Measurements from ENCODE around the gene KIAA0825. TPM values are rescaled to one million over a fixed set of nuclear protein-coding genes. Genes with fewer than 3 reads are reported as not detected.

KIAA0825 gene
- total and polyA plus RNA-seq, 3 experiments from 2014 or later, result 1.4 to 1.7 (median 1.5) TPM

- no peak for DNase-seq
- Mint-ChIP-seq H3K27ac (no peak overlapping the region), H3K4me3 (no peak overlapping the region), H3K27me3 (peaks cover 0 to 1% of the 10 kb centered on the region in 2 donors), H3K9me3 (no peaks in the 10 kb centered on the region), H3K36me3 (no peaks in the 10 kb centered on the region), H3K4me1 (no peaks in the 10 kb centered on the region)
- ChIA-PET POLR2A (no interaction called here), CTCF (no interaction called here)
- no peak overlapping the region for H3K27ac ChIP-seq (ENCODE audit: low read depth, low read length)
- no peaks in the 10 kb centered on the region for H3K9me3 ChIP-seq (ENCODE audit: low read length)
- H3K27me3 ChIP-seq (ENCODE audit: insufficient read depth, low read length, poor library complexity, severe bottlenecking), result no peaks in the 10 kb centered on the region
- no peaks in the 10 kb centered on the region for H3K36me3 ChIP-seq (ENCODE audit: insufficient read depth, low read length)
- no peaks in the 10 kb centered on the region for H3K4me1 ChIP-seq (ENCODE audit: insufficient read depth, low read length)
- H3K4me3 ChIP-seq (ENCODE audit: low read length), result no peak overlapping the region
Measured at GRCh38 chr5:94248175-94248875, 370.1 kb downstream of the KIAA0825 start.

GRCh38 chr5:94245608-94246007 is 372.8 kb downstream of the KIAA0825 start:
- no peak for DNase-seq
- Histone ChIP-seq H3K36me3 (ENCODE audit: insufficient read depth, low read length) (no peaks in the 10 kb centered on the region), H3K9me3 (ENCODE audit: low read length) (no peaks in the 10 kb centered on the region), H3K27ac (ENCODE audit: low read depth, low read length) (no peak overlapping the region), H3K4me3 (ENCODE audit: low read length) (no peak overlapping the region), H3K27me3 (ENCODE audit: insufficient read depth, low read length, poor library complexity, severe bottlenecking) (no peaks in the 10 kb centered on the region), H3K4me1 (ENCODE audit: insufficient read depth, low read length) (no peaks in the 10 kb centered on the region)
- Mint-ChIP-seq H3K4me1 (no peaks in the 10 kb centered on the region), H3K9me3 (no peaks in the 10 kb centered on the region), H3K4me3 (no peak overlapping the region), H3K27ac (no peak overlapping the region), H3K27me3 (peaks cover 0 to 1% of the 10 kb centered on the region in 2 donors), H3K36me3 (no peaks in the 10 kb centered on the region)
- ChIA-PET POLR2A (no interaction called here), CTCF (no interaction called here)

GRCh38 chr5:94244921-94245320 is 373.5 kb downstream of the KIAA0825 start:
- Mint-ChIP-seq H3K27ac (no peak overlapping the region), H3K4me1 (no peaks in the 10 kb centered on the region), H3K36me3 (no peaks in the 10 kb centered on the region), H3K4me3 (no peak overlapping the region), H3K9me3 (no peaks in the 10 kb centered on the region), H3K27me3 (peaks cover 0 to 1% of the 10 kb centered on the region in 2 donors)
- Histone ChIP-seq H3K27ac (ENCODE audit: low read depth, low read length) (no peak overlapping the region), H3K4me1 (ENCODE audit: insufficient read depth, low read length) (no peaks in the 10 kb centered on the region), H3K36me3 (ENCODE audit: insufficient read depth, low read length) (no peaks in the 10 kb centered on the region), H3K9me3 (ENCODE audit: low read length) (no peaks in the 10 kb centered on the region), H3K4me3 (ENCODE audit: low read length) (no peak overlapping the region), H3K27me3 (ENCODE audit: insufficient read depth, low read length, poor library complexity, severe bottlenecking) (no peaks in the 10 kb centered on the region)
- CTCF ChIA-PET, result no interaction called here
- POLR2A ChIA-PET, result no interaction called here
- DNase-seq, result no peak

- POLR2A ChIA-PET, result no interaction called here
- CTCF ChIA-PET, result no interaction called here
- Mint-ChIP-seq H3K9me3 (no peaks in the 10 kb centered on the region), H3K27ac (no peak overlapping the region), H3K36me3 (no peaks in the 10 kb centered on the region), H3K4me3 (no peak overlapping the region), H3K4me1 (no peaks in the 10 kb centered on the region), H3K27me3 (peaks cover 0 to 1% of the 10 kb centered on the region in 2 donors)
- H3K4me1 ChIP-seq (ENCODE audit: insufficient read depth, low read length), result no peaks in the 10 kb centered on the region
- H3K27ac ChIP-seq (ENCODE audit: low read depth, low read length), result no peak overlapping the region
- no peaks in the 10 kb centered on the region for H3K27me3 ChIP-seq (ENCODE audit: insufficient read depth, low read length, poor library complexity, severe bottlenecking)
- no peaks in the 10 kb centered on the region for H3K36me3 ChIP-seq (ENCODE audit: insufficient read depth, low read length)
- H3K4me3 ChIP-seq (ENCODE audit: low read length), result no peak overlapping the region
- no peak for DNase-seq
- no peaks in the 10 kb centered on the region for H3K9me3 ChIP-seq (ENCODE audit: low read length)
Measured at GRCh38 chr5:94243612-94244011, 374.8 kb downstream of the KIAA0825 start.

GRCh38 chr5:94240993-94241651 is 377.3 kb downstream of the KIAA0825 start:
- Histone ChIP-seq H3K36me3 (ENCODE audit: insufficient read depth, low read length) (no peaks in the 10 kb centered on the region), H3K27ac (ENCODE audit: low read depth, low read length) (no peak overlapping the region), H3K9me3 (ENCODE audit: low read length) (no peaks in the 10 kb centered on the region), H3K4me3 (ENCODE audit: low read length) (no peak overlapping the region), H3K27me3 (ENCODE audit: insufficient read depth, low read length, poor library complexity, severe bottlenecking) (no peaks in the 10 kb centered on the region), H3K4me1 (ENCODE audit: insufficient read depth, low read length) (no peaks in the 10 kb centered on the region)
- Mint-ChIP-seq H3K9me3 (no peaks in the 10 kb centered on the region), H3K27ac (no peak overlapping the region), H3K4me3 (no peak overlapping the region), H3K27me3 (peaks cover 0 to 1% of the 10 kb centered on the region in 2 donors), H3K4me1 (no peaks in the 10 kb centered on the region), H3K36me3 (peaks cover 0 to under 1% (median 0%) of the 10 kb centered on the region in 3 donors)
- DNase-seq, result no peak
- ChIA-PET CTCF (no interaction called here), POLR2A (no interaction called here)

- H3K27ac ChIP-seq (ENCODE audit: low read depth, low read length), result no peak overlapping the region
- ChIA-PET CTCF (no interaction called here), POLR2A (no interaction called here)
- no peak for DNase-seq
- Mint-ChIP-seq H3K27me3 (peaks cover 0 to 1% of the 10 kb centered on the region in 2 donors), H3K4me3 (no peak overlapping the region), H3K9me3 (peaks cover 0 to 4% (median 0%) of the 10 kb centered on the region in 5 donors), H3K4me1 (no peaks in the 10 kb centered on the region), H3K36me3 (peaks cover 0 to 4% (median 0%) of the 10 kb centered on the region in 3 donors), H3K27ac (no peak overlapping the region)
- H3K36me3 ChIP-seq (ENCODE audit: insufficient read depth, low read length), result no peaks in the 10 kb centered on the region
- no peak overlapping the region for H3K4me3 ChIP-seq (ENCODE audit: low read length)
- no peaks in the 10 kb centered on the region for H3K4me1 ChIP-seq (ENCODE audit: insufficient read depth, low read length)
- H3K9me3 ChIP-seq (ENCODE audit: low read length), result no peaks in the 10 kb centered on the region
- no peaks in the 10 kb centered on the region for H3K27me3 ChIP-seq (ENCODE audit: insufficient read depth, low read length, poor library complexity, severe bottlenecking)
Measured at GRCh38 chr5:94240596-94240992, 377.8 kb downstream of the KIAA0825 start.

- Histone ChIP-seq H3K27me3 (ENCODE audit: insufficient read depth, low read length, poor library complexity, severe bottlenecking) (no peaks in the 10 kb centered on the region), H3K27ac (ENCODE audit: low read depth, low read length) (no peak overlapping the region), H3K9me3 (ENCODE audit: low read length) (no peaks in the 10 kb centered on the region), H3K4me3 (ENCODE audit: low read length) (no peak overlapping the region), H3K4me1 (ENCODE audit: insufficient read depth, low read length) (no peaks in the 10 kb centered on the region), H3K36me3 (ENCODE audit: insufficient read depth, low read length) (no peaks in the 10 kb centered on the region)
- ChIA-PET POLR2A (no interaction called here), CTCF (no interaction called here)
- H3K4me3 Mint-ChIP-seq, result no peak overlapping the region
- H3K36me3 Mint-ChIP-seq, result peaks cover 0 to 4% (median 0%) of the 10 kb centered on the region in 3 donors
- H3K27ac Mint-ChIP-seq, result no peak overlapping the region
- peaks cover 0 to 5% (median 0%) of the 10 kb centered on the region in 5 donors for H3K9me3 Mint-ChIP-seq
- H3K27me3 Mint-ChIP-seq, result peaks cover 0 to 1% of the 10 kb centered on the region in 2 donors
- no peaks in the 10 kb centered on the region for H3K4me1 Mint-ChIP-seq
- no peak for DNase-seq
Measured at GRCh38 chr5:94240134-94240533, 378.3 kb downstream of the KIAA0825 start.

GRCh38 chr5:94239266-94239665 is 379.1 kb downstream of the KIAA0825 start:
- CTCF ChIA-PET, result no interaction called here
- Mint-ChIP-seq H3K36me3 (peaks cover 0 to 4% (median 0%) of the 10 kb centered on the region in 3 donors), H3K9me3 (peaks cover 0 to 6% (median 2%) of the 10 kb centered on the region in 5 donors), H3K27me3 (peaks cover 0 to 1% of the 10 kb centered on the region in 2 donors), H3K4me3 (no peak overlapping the region), H3K4me1 (no peaks in the 10 kb centered on the region), H3K27ac (no peak overlapping the region)
- no peaks in the 10 kb centered on the region for H3K4me1 ChIP-seq (ENCODE audit: insufficient read depth, low read length)
- no peaks in the 10 kb centered on the region for H3K9me3 ChIP-seq (ENCODE audit: low read length)
- H3K27ac ChIP-seq (ENCODE audit: low read depth, low read length), result no peak overlapping the region
- no peaks in the 10 kb centered on the region for H3K36me3 ChIP-seq (ENCODE audit: insufficient read depth, low read length)
- no peak for DNase-seq
- H3K4me3 ChIP-seq (ENCODE audit: low read length), result no peak overlapping the region
- POLR2A ChIA-PET, result no interaction called here
- no peaks in the 10 kb centered on the region for H3K27me3 ChIP-seq (ENCODE audit: insufficient read depth, low read length, poor library complexity, severe bottlenecking)

Data from CD8-positive, alpha-beta memory T cell (primary cell).